ENCODE data around the gene TBC1D2B.
"Not testable (repeated sequence)": the region's sequence is repeated elsewhere in the genome, so short reads cannot be mapped to it uniquely, and the experiment has no call there.

- not testable (repeated sequence) for TF ChIP-seq CTCF (IDR thresholded peaks at IDR 0.05; ENCODE audit: insufficient read depth, low read length); REST (IDR thresholded peaks at IDR 0.05; ENCODE audit: insufficient replicate concordance, low read depth); POLR2AphosphoS5 (IDR thresholded peaks at IDR 0.05; ENCODE audit: low read depth); GABPA (IDR thresholded peaks at IDR 0.05; ENCODE audit: low read depth)
These were observed 106.6 kb downstream of the TBC1D2B start for GRCh38 chr15:77970813-77971360.

All from HL-60 (cell line).